Right lung (tissue), 5 donors: ENCODE results near the gene MBP. TPM values are rescaled to one million over a fixed set of nuclear protein-coding genes. Genes with fewer than 3 reads are reported as not detected.

ENCODE experiments used
- DNase-seq, 2 donors: peaks; one replicate each; pipeline ENCODE4 v3.0.0-alpha.2; 2013
- polyA plus RNA-seq, 5 donors: library from polyadenylated mRNA; unstranded; fragments of 120-200 nt; gene quantifications; one replicate each; pipeline versions ENCODE4 v1.2.1 to v1.2.3, GENCODE V29; 2013; ENCODE audit warnings: inconsistent platforms in 1 of 5, low replicate concordance in 1 of 5; ENCODE audit not compliant: insufficient read length in 5 of 5, insufficient read depth in 1 of 5

The MBP gene
- polyA plus RNA-seq, 5 donors, result 8.3 to 11.9 (median 10.7) TPM

DNA sequence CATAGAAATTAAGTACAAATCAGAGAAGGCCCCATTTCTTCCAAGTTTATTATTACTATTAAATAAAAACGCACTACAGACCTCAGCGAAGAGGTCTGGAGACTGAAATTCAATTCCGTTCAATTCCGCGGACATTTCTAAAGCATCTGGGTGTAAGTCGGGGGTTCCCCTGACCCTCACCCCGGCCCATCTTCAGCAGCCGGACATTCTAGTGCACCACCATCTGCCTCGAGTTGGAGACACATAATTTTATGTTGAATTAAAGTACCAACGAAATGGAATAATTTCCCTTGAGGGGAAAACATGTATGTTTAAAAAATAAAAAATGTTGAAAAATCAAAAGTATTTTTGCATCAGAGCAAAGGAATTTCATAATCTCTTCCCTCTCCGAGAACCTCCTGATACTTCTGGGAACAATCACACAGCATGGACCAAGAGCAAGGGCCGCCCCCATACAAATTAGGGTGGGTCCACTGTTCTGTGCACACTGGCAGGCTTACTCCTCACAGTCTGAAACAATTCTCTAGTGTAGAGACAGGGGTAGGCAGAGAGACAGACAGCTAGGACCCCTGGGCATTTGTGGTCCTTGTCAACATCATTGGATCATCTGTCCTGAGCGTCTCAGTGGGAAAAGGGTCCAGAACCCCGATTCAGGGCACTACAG lies 29.3 kb downstream of the MBP start:
- no peak for DNase-seq

DNA sequence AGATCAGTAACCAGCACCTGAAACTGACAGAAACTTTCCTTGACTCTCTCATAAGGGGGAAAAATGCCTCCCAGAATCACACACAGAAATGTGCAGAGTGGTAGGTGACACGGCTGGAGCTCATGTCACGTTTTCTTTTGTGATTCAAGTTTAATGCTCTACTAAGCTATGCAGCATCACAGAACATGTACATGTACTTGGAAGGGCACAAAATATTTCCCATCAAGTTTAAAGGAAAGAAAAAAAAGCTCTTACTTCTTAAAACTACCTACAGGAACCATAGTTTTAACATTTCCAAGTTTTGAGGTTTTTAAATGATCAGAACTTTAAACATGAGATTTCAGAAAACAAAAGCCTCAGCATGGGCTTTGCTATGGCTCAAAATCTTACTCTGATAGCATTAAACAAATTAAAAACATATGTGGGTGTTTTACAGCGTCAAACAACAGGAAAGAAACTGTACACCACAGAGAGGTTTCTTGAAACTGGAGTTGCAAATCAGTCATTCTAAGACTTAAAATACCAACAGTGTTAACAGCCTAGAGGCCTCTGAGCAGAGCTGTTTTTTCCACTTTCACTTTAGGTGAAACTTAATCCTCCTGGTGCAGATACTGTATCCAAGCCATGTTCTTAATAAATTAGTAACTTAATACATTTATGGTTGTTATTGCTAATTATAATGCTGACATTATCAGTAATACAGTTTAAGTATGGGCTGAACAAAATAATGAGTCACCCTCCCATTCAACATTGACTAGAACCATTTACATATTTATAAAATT lies 30.1 kb downstream of the MBP start:
- no peak for DNase-seq

DNA sequence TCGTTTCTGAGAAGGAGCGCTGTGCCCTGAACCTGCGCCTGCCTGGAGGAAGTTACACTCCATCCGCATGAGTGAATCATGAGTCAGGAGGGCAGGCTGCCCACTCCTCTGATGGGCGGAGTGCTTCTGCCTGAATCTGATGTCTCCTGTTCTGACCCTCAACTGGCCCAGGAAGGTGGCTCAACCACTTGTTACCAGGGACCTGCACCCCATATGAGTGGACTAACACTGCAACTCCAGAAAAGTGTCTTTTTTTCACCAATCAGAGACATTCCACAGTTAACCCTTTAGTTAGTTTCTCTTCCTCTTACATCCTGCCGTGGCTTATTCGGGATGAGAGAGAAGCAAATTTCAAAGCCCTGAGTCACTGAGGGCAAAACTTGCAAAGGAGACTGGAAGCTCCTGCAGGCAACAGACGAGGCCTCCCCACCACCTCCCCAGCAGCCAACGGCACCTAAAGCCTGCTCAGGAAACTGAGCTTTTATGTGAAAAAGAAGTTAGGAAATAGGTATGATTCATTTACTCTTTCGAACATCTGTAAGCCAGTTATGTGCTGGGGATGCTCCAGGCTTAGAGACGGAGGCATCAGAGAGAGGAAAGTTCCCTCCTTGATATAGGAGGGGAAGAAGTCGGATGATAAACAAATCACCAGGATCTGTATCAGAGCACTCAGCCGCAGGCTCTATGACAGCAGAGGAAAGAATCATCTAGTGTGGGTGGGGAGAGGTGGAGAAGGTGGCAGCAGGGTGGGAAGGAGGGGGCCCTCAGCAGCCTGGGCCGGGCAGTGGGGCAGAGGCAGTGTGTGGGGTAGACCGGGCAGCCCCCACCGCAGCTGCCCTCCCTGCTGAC lies 30.9 kb downstream of the MBP start:
- no peak for DNase-seq

DNA sequence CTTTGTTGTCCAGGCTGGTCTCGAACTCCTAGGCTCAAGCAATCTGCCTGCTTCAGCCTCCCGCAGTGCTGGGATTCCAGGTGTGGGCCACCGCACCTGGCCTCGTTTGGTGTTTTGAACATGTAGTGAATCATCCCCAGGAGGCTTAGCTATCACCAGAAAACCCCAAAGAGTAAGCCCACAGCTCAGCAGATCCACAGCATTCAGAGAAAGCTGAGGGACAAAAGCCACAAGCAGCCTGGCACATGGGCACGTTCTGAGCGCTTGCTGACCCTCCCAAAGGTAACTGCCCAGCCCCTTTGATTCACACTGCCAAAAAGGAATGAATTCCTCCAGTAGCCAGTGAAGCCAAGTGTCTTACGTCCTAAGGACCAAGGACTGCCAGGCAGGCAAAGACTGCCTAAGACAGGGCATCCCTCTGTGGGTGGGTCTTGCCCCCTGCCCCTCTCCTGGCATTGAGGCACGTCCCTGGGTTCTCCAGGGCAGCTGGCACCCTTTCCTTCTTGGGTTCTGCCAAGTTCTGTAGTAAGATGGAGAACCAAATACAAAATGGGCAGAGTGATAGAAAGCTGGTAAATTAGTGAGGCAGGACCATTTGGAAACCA lies 31.7 kb downstream of the MBP start:
- no peak for DNase-seq

DNA sequence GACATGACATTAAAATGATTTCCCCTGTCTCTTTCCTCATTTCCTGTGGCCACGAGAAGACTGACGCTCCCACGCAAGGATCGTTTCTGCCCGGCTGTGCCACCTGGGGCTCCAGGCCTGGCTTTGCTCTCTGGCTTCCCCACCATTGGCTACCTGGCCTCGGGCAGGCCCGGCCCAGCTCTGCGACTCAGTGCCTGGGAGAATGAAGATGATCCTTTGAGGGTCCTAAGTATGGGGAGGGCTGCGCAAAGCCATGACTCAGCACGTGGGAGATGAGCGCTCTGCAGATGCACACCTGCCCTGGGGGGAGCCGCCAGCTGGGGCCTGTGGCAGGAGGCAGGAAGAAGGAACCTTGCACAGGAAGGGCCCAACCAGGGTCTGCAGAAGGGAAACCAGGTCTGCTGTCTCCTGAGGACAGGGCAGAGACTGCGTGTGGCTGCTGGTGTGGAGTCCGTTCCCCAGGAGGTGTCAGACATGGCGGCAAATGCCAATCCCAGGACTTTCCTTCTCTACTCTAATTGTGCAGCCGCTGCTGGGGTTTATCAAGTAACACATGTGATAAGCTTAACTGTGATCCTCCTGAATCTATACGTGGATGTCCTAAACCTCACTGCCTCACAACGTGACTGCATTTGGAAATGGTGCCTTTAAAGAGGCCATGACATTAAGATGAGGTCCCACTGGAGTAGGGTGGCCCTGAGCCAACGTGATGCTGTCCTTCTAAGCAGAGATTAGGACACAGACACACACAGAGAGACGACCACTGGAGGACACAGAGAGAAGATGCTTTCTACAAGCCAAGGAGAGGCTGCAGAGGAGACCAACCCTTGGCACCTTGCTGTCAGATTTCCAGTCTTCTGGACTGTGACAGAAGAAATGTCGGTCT lies 32.9 kb downstream of the MBP start:
- DNase-seq, result no peak

DNA sequence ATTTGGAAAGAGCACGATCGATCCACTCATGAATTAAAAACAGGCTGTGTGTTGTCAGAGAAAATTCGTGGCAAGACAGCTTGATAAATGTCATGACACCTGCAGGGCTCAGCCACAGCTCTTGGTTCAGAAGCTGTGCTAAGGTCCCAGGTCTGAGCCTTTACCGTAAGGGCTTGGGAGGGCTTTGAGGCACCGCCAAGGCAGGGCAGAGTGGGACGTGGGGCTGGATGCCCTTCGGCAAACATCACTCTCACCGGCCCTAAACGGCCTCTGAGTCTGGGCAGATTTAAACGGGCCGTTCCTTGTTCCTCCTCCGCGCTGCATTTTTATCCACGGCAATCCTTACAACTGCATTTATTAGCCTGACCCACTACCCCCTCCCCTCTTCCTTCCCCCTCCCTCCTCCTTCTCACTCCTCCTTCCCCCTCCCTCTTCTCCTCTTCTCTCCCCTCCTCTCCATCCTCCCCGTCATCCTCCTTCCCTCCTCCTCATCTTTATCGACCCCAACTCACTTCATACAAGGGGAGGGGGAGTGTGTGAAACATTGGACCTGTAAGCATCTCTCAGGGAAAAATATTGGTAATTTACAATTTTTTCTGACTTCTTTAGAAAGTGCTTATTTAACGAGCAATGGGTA lies 33.9 kb downstream of the MBP start:
- DNase-seq, result no peak

DNA sequence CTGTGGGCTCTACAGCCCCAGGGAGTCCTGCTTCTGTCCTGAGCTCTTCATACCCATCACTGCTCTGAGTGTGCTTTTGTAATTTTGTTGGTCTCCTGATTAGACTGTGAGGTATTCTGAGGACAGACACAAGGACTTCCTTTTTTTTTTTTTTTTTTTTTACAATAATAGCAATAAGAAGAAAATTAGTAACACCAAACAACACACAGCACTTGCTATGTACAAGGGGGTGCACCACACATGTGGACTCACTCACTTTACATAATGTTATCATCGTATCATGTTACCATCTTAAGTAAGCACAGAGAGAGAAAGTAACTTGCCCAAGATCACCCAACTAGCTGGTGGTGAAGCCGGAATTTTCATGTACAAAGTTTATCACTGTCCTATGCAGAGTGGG lies 34.6 kb downstream of the MBP start:
- DNase-seq, result no peak

DNA sequence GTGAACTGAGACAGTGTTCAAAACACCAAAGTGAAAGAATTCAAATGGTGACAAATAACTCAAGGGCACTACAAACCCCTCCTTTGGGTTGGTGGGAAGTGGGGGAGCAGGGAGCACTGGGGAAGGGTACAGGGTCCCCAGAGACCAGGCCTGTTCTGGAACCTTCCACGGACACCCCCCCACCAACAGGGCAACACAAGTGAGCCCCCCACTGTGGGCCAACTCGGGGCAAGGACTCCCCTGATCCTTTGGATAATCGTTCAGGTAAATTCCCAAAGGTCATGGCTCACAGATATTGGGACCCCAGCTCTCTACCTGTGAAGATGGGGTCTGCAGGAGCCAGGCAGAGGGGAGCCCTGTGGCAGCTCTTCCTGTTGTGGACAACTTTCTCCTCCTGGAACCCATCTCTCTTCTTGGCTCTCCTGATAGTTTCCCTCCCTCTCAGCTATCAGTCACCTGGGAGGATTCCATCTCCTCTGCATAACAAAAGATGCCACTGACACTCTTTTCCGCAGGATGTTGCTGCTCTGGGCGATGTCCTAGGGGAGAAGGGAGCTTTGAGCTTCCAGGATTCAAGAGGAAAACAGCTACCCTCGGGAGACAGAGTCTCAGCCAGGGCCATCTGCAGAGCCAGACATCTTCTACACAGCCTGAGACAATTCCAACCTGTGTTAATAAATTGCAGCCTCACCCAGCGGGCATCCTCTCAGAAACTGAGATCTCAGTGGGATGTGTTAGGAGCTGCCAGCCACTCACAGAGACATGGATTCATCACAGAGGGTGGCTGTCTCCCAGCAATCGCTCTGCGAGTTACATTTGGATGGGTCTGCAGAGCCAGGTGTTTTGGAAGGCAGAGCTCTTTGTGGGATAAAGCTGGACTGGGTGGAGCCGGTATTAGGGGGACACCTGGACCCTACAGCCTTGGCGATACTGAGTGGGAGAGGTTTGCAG lies 35.4 kb downstream of the MBP start:
- DNase-seq, result no peak

DNA sequence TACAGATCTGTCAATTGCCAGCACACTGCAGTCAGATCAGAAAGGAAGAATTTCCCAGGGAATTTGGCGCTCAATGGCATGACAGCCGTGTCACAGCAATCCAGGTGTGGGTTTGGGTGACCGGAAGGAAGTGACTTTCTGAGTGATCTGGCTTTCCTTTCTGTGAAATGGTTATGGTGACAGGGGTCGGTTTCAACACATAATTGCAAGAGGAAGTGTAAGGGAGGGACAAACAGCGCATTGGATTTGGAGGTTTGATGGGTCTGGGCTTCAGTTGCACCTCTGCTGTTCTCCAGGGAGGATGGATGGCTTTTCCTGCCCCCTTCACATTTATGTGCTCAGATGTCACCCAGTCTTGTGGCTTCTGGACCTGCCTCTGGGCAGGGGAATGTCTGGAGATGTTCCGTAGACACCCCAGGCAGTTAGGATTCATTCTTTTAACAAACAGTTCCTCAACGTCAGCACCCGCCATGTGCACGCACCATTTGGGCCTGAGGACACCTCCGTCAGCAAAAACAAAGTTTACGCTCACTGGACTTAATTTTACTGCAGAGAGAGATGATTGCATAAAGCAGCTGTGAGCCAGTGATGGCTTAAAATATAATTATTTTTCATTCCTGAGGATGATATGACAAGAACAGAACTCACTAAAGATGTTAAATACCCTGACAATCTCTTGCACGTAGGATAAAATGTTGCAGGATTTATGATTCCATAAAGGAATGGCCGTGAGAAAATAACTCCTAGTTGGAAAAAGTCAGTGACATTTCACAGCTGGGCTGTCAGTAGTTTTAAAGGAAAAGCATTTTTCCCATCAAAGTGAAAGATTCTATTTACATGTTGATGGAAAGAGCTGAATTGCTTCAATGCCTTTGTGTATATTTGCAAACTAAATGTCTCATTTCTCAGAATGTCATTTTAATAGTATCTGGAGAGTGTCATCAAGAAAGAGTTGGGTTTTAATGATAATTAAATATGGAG lies 36.9 kb downstream of the MBP start:
- DNase-seq, result no peak

DNA sequence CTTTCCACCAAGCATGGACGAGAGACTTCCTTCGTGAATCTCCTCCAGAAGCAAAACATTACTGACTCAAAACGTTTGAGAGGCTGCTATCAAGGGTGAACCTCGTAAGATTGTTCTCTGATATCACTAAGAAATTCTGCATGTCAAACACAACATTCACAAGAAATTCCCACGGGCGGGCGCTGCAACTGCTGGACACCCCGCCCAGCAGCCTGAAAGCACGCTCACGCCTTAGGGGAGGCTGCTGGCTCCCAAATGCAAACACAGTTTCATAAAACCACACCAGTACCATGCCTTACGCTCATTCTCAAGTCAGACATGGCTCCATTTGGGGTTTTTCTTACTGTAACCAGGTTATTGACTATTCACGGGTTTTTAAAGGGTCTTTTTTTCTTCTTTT lies 39.0 kb downstream of the MBP start:
- DNase-seq, result no peak

DNA sequence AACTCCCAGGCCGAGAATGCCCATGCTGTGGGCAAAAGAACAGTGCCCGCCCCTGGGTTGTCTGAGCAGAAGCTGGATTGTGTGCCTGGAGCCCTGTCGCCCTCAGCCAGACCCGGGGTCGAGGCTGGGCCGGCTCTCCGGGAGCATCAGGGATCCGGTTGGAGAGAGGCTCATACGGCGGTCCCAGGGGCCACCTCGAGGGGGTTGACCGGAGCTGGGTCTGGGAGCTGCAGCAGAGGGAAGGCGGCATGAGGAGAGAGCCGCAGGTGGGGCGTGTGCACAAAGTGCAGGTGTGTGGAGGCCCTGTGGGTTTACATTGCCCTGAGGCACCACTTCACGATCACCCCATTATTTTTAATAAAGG lies 39.5 kb downstream of the MBP start:
- no peak for DNase-seq

DNA sequence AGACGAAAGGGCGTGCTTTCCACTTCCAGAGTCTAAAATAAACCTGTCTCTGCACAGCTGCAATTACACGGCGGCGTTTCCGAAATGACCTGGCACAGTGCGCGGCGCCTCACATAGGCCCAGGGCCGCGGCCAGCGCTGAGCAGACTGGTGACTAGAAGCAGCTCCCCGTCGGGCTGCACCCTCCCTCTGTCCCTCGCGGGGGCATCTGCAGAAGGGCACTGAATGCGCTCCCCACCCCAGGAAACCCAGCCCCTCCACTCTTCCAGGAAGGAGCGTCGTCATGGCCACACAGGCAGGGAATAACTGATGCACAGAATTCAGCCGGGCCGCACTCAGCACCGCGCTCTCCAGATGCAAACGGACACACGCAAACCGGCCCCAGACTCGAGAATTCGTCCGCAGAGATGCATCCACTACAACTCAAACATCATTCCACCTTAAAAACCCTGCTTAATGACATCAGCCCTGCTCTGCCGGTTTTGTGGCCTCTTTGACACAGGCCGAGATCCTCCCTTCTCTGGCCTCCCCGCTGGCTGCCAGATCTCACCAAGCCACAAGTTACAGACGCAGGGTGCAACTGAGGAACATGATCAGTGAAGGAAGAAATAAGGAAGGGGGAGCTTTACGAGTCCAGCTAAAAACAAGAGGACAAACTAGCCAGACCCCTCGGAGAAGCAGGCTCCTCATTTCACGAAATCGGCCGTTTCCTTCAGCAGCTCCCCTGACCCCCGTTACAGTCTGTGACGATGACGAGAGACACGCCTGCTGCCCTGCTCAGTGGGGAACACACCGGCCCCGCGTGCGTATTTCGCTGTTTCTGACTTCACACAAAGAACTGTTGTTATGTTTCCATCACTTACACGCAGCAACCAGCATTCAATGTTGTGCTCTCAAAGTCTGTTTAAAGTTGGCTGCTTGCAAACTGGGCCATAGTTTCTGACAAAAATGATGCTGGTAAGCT lies 40.2 kb downstream of the MBP start:
- no peak for DNase-seq

DNA sequence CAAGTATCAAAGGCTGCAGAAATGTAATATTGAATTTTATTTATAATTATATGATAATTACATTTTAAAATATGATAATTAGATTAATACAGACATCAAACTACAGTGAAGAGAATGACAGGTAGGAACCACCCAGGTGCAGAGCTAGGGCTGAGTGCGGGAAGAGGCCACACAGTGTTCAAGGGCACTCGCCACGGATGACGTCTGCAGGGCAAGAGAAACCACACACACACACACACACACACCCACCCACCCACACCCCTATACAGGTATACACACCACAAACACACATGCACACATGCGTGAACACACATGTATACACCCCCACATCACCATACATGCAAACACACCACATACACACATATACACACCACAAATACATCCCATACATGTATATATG lies 41.2 kb downstream of the MBP start:
- no peak for DNase-seq

DNA sequence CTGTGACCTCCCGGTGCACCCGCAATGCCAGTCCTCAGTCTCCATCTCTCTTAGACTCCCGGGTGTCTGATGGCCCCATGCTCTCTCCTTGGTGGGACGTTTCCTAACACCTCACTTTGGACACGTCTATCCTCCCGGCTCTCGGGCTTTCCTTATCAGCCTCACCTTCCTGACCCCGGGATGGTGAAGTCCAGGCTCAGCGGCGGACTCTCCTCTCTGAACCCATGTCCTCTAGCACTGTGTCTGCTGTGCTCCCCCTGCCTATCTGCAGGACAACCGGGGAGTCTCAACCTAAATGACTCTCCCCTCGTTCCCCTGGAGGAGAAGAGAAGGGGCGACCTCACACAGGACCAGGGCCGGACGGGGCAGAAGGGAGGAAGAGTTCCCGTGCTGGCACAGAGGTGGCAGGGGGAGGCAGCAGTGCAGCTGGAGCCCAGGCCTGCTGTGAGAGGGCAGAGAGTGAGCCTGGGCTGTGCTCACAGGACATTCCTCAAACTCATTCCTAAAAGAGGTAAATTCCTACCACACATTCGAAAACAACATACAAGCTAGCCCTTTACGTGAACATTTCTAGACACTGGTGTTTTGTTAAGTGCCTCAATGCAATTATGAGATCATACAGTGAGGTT lies 41.9 kb downstream of the MBP start:
- no peak for DNase-seq

DNA sequence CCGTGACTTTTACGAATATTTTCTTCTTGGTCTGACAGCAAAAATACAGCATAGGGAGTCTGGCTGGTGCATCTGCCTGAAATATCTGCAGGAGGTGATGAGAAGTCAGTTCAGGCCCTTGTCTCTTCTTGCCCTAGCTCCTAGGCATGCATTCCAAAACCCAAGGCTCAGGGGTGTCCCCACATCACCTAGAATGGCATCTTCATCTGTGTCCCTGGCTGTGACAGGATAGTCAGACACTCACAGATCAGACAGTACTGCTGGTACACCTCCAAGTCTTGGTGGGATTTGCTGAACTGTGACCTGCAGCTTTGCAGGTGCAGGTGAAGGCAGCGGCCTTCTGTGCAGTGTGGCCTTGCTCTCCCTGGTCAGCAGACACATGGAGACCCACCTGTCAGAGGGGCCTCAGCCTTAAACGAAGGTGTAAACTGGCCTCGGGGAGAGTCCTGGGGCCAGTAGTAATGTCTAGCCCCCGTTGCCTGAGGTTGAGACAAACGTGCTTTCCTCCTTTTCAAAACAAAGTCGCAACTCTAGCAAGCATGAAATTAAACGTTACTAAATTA lies 42.8 kb downstream of the MBP start:
- DNase-seq, result no peak
